Measurements from ENCODE around the gene OPA1.

DNA sequence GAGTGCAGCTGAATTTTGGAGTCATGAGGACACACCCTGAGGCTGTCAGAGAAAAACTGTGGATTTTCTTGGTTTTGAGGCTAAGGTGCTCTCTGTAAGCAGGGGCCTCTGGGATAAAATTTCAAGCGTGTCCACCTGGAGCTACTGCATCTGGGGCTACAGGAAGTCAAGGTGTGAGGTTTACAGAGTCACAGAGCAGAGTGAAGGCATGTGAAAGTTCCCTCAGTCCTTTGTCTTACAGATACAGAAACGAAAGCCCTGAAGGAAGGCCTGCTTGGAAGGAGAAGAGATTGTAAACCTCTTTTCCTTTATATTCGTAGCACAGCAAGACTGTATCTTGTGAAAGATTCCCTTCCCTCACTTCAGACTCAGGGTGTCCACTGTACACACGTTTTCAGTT lies 138.6 kb downstream of the OPA1 start:
- TF ChIP-seq POLR2A (IDR thresholded peaks at IDR 0.05) (no peak), POLR2AphosphoS5 (IDR thresholded peaks at IDR 0.05) (no peak)

All from spleen (tissue), 3 donors.